ENCODE measurements around the gene MAML2.

The MAML2 gene

GRCh38 chr11:96106645-96107044 is 236.3 kb downstream of the MAML2 start:
- no peaks in the 10 kb centered on the region for H3K36me3 ChIP-seq (replicated peaks)
- H3K4me3 ChIP-seq, result no peak overlapping the region
- peak in 1 of 2 experiments; percentile 46 for DNase-seq (ENCODE audit: low spot score in 2 of 2)
- H3K9me3 ChIP-seq, result no peaks in the 10 kb centered on the region
- H3K27me3 ChIP-seq (ENCODE audit: low read depth), result no peaks in the 10 kb centered on the region
- peaks cover 39% of the 10 kb centered on the region for H3K4me1 ChIP-seq
- in situ Hi-C loops (cut with MboI; ENCODE audit: low sequenced_read_pairs), result no loop called here

- H3K4me1 ChIP-seq, result peaks cover 39% of the 10 kb centered on the region
- no peaks in the 10 kb centered on the region for H3K9me3 ChIP-seq
- H3K4me3 ChIP-seq, result no peak overlapping the region
- DNase-seq (ENCODE audit: low spot score in 2 of 2), result peak in 1 of 2 experiments; percentile 39
- H3K36me3 ChIP-seq (replicated peaks), result no peaks in the 10 kb centered on the region
- in situ Hi-C loops (cut with MboI; ENCODE audit: low sequenced_read_pairs), result no loop called here
- H3K27me3 ChIP-seq (ENCODE audit: low read depth), result no peaks in the 10 kb centered on the region
These were observed 237.1 kb downstream of the MAML2 start for GRCh38 chr11:96105944-96106343.

GRCh38 chr11:96105197-96105895 is 237.6 kb downstream of the MAML2 start:
- Histone ChIP-seq H3K36me3 (replicated peaks) (no peaks in the 10 kb centered on the region), H3K27me3 (ENCODE audit: low read depth) (no peaks in the 10 kb centered on the region), H3K4me1 (peaks cover 39% of the 10 kb centered on the region), H3K9me3 (no peaks in the 10 kb centered on the region), H3K4me3 (no peak overlapping the region)
- DNase-seq (ENCODE audit: low spot score in 2 of 2), result peak; percentile 49 to 64
- in situ Hi-C loops (cut with MboI; ENCODE audit: low sequenced_read_pairs), result no loop called here

GRCh38 chr11:96104496-96104895 is 238.5 kb downstream of the MAML2 start:
- H3K36me3 ChIP-seq (replicated peaks), result no peaks in the 10 kb centered on the region
- in situ Hi-C loops (cut with MboI; ENCODE audit: low sequenced_read_pairs), result no loop called here
- no peak for DNase-seq (ENCODE audit: low spot score in 2 of 2)

GRCh38 chr11:96103721-96104120 is 239.3 kb downstream of the MAML2 start:
- peaks cover 47% of the 10 kb centered on the region for H3K4me1 ChIP-seq
- in situ Hi-C loops (cut with MboI; ENCODE audit: low sequenced_read_pairs), result no loop called here
- no peaks in the 10 kb centered on the region for H3K27me3 ChIP-seq (ENCODE audit: low read depth)
- H3K4me3 ChIP-seq, result no peak overlapping the region
- H3K36me3 ChIP-seq (replicated peaks), result no peaks in the 10 kb centered on the region
- DNase-seq (ENCODE audit: low spot score in 2 of 2), result no peak
- no peaks in the 10 kb centered on the region for H3K9me3 ChIP-seq

More at GRCh38 chr11:96104496-96104895, 238.5 kb downstream of the MAML2 start:
- Histone ChIP-seq H3K27me3 (ENCODE audit: low read depth) (no peaks in the 10 kb centered on the region), H3K4me1 (peaks cover 40% of the 10 kb centered on the region), H3K9me3 (no peaks in the 10 kb centered on the region), H3K4me3 (no peak overlapping the region)

- H3K27me3 ChIP-seq (ENCODE audit: low read depth), result no peaks in the 10 kb centered on the region
- no peak overlapping the region for H3K4me3 ChIP-seq
- peaks cover 51% of the 10 kb centered on the region for H3K4me1 ChIP-seq
- H3K36me3 ChIP-seq (replicated peaks), result no peaks in the 10 kb centered on the region
- H3K9me3 ChIP-seq, result no peaks in the 10 kb centered on the region
- DNase-seq (ENCODE audit: low spot score in 2 of 2), result no peak
- in situ Hi-C loops (cut with MboI; ENCODE audit: low sequenced_read_pairs), result no loop called here
These were observed 239.9 kb downstream of the MAML2 start for GRCh38 chr11:96103102-96103501.

- in situ Hi-C loops (cut with MboI; ENCODE audit: low sequenced_read_pairs), result no loop called here
These were observed 240.3 kb downstream of the MAML2 start for GRCh38 chr11:96102664-96103078.

GRCh38 chr11:96101146-96101545 is 241.8 kb downstream of the MAML2 start:
- no peak overlapping the region for H3K4me3 ChIP-seq
- H3K27me3 ChIP-seq (ENCODE audit: low read depth), result no peaks in the 10 kb centered on the region
- peaks cover 49% of the 10 kb centered on the region for H3K4me1 ChIP-seq
- no peak for DNase-seq (ENCODE audit: low spot score in 2 of 2)
- H3K9me3 ChIP-seq, result no peaks in the 10 kb centered on the region
- in situ Hi-C loops (cut with MboI; ENCODE audit: low sequenced_read_pairs), result no loop called here
- H3K36me3 ChIP-seq (replicated peaks), result no peaks in the 10 kb centered on the region

More at GRCh38 chr11:96102664-96103078, 240.3 kb downstream of the MAML2 start:
- no peak overlapping the region for H3K4me3 ChIP-seq
- DNase-seq (ENCODE audit: low spot score in 2 of 2), result no peak
- H3K27me3 ChIP-seq (ENCODE audit: low read depth), result no peaks in the 10 kb centered on the region
- H3K4me1 ChIP-seq, result peaks cover 51% of the 10 kb centered on the region
- no peaks in the 10 kb centered on the region for H3K9me3 ChIP-seq
- no peaks in the 10 kb centered on the region for H3K36me3 ChIP-seq (replicated peaks)

- Histone ChIP-seq H3K9me3 (no peaks in the 10 kb centered on the region), H3K4me1 (peaks cover 37% of the 10 kb centered on the region), H3K27me3 (ENCODE audit: low read depth) (no peaks in the 10 kb centered on the region), H3K36me3 (replicated peaks) (no peaks in the 10 kb centered on the region), H3K4me3 (no peak overlapping the region)
- in situ Hi-C loops (cut with MboI; ENCODE audit: low sequenced_read_pairs), result no loop called here
- no peak for DNase-seq (ENCODE audit: low spot score in 2 of 2)
These were observed 244.3 kb downstream of the MAML2 start for GRCh38 chr11:96098511-96099241.

GRCh38 chr11:96097844-96098421 is 245.1 kb downstream of the MAML2 start:
- in situ Hi-C loops (cut with MboI; ENCODE audit: low sequenced_read_pairs), result no loop called here

GRCh38 chr11:96096360-96096759 is 246.6 kb downstream of the MAML2 start:
- H3K27me3 ChIP-seq (ENCODE audit: low read depth), result no peaks in the 10 kb centered on the region
- H3K9me3 ChIP-seq, result no peaks in the 10 kb centered on the region
- no peaks in the 10 kb centered on the region for H3K36me3 ChIP-seq (replicated peaks)
- DNase-seq (ENCODE audit: low spot score in 2 of 2), result no peak
- no peak overlapping the region for H3K4me3 ChIP-seq
- H3K4me1 ChIP-seq, result peaks cover 25% of the 10 kb centered on the region
- in situ Hi-C loops (cut with MboI; ENCODE audit: low sequenced_read_pairs), result no loop called here

More at GRCh38 chr11:96097844-96098421, 245.1 kb downstream of the MAML2 start:
- Histone ChIP-seq H3K9me3 (no peaks in the 10 kb centered on the region), H3K4me3 (no peak overlapping the region), H3K36me3 (replicated peaks) (no peaks in the 10 kb centered on the region), H3K27me3 (ENCODE audit: low read depth) (no peaks in the 10 kb centered on the region), H3K4me1 (peaks cover 33% of the 10 kb centered on the region)
- DNase-seq (ENCODE audit: low spot score in 2 of 2), result no peak

- H3K27me3 ChIP-seq (ENCODE audit: low read depth), result no peaks in the 10 kb centered on the region
- H3K9me3 ChIP-seq, result no peaks in the 10 kb centered on the region
- in situ Hi-C loops (cut with MboI; ENCODE audit: low sequenced_read_pairs), result no loop called here
- no peaks in the 10 kb centered on the region for H3K36me3 ChIP-seq (replicated peaks)
- no peak for DNase-seq (ENCODE audit: low spot score in 2 of 2)
- H3K4me1 ChIP-seq, result peaks cover 25% of the 10 kb centered on the region
- H3K4me3 ChIP-seq, result no peak overlapping the region
These were observed 247.1 kb downstream of the MAML2 start for GRCh38 chr11:96095884-96096303.

- Histone ChIP-seq H3K27me3 (ENCODE audit: low read depth) (no peaks in the 10 kb centered on the region), H3K4me1 (peaks cover 24% of the 10 kb centered on the region), H3K4me3 (no peak overlapping the region), H3K36me3 (replicated peaks) (no peaks in the 10 kb centered on the region), H3K9me3 (no peaks in the 10 kb centered on the region)
- in situ Hi-C loops (cut with MboI; ENCODE audit: low sequenced_read_pairs), result no loop called here
- no peak for DNase-seq (ENCODE audit: low spot score in 2 of 2)
These were observed 248.8 kb downstream of the MAML2 start for GRCh38 chr11:96094156-96094555.

GRCh38 chr11:96092511-96092910 is 250.5 kb downstream of the MAML2 start:
- in situ Hi-C loops (cut with MboI; ENCODE audit: low sequenced_read_pairs), result no loop called here
- H3K4me1 ChIP-seq, result peaks cover 15% of the 10 kb centered on the region
- no peak overlapping the region for H3K4me3 ChIP-seq
- no peaks in the 10 kb centered on the region for H3K27me3 ChIP-seq (ENCODE audit: low read depth)
- H3K36me3 ChIP-seq (replicated peaks), result no peaks in the 10 kb centered on the region
- H3K9me3 ChIP-seq, result no peaks in the 10 kb centered on the region
- DNase-seq (ENCODE audit: low spot score in 2 of 2), result no peak
